AG04449 (cell line): ENCODE data around the gene HOXA5.

ENCODE experiments used
- CTCF ChIA-PET: fragments of 350-600 bp; formaldehyde crosslinking; extraction: SDS; loops from one replicate; lab custom pipeline; 2021; ENCODE audit warnings: antibody characterized with exemption; lab: Yijun Ruan, JAX
- POLR2A ChIA-PET: fragments of 400-600, 350-600 bp; formaldehyde crosslinking; extraction: SDS; loops from one replicate; lab custom pipeline; 2020; ENCODE audit warnings: antibody characterized with exemption, inconsistent platforms; lab: Yijun Ruan, JAX
- DNase-seq: peaks from one replicate; pipeline ENCODE4 v3.0.0-alpha.2; 2010; ENCODE audit warnings: low read depth, low spot score
- H3K4me3 ChIP-seq: 2 replicates; pipeline ENCODE4 v1.5.1; 2011; ENCODE audit warnings: low read depth, mild to moderate bottlenecking, control low read depth, low read length
- CTCF ChIP-seq: IDR thresholded peaks from one replicate; pipeline ENCODE4 v1.5.1; 2011; ENCODE audit warnings: mild to moderate bottlenecking, moderate library complexity, low read length, control low read depth, inconsistent platforms; ENCODE audit not compliant: insufficient read depth; ENCODE audit errors: missing control alignments

HOXA5 gene

GRCh38 chr7:27097686-27098577 is 45.5 kb downstream of the HOXA5 start:
- no peak for DNase-seq
- CTCF ChIA-PET: interaction anchor here (0.9 to 2.6 kb wide), 2 partner anchors 34 to 64 kb away, joined by 3 to 10 read pairs; no protein-coding TSS in a partner anchor
- TF ChIP-seq CTCF: no peak
- POLR2A ChIA-PET: interaction anchor here (0.9 kb wide), 1 partner anchor 36 kb away, joined by 3 read pairs; no protein-coding TSS in a partner anchor
- H3K4me3 ChIP-seq: peak overlapping the region; percentile 48

DNA sequence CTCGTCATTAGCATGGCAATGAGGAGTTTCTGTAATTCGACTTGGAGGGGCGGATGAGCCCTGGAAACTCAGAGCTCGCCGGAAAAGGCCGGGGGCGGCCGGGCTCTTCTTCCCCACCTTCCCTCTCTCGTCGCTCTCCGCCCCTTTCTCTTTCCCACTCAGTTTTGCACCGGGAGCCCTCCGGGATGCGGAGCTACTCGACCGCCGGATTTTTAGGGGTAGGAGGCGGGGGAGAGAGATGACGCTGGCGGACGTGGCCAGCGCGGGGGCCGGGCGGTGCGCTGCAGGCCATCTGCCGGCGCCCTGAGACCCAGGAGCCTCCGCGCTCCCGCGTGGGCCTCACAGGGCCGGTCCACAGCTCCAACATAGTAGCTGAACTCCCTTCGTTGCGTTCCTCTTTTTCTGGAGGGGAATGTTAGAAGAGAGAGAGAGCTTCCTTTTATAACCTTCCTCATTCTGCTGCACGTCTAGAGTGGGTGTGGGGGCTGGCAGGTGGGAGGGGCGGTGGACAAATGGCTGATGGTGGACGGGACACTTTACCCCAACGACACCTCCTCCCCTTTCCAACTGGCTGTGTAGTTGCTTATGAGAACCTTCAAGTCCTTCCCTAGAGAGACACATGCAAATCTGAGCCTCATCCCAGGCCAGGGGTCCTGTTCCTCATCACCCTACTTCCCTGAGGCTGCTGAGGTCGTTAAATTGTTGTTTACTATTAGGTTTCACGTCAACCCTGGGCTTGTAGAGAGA is 46.5 kb downstream of the HOXA5 start:
- no peak for DNase-seq
- POLR2A ChIA-PET: interaction anchor here (0.6 to 1.5 kb wide), 6 partner anchors 9 to 1710 kb away, joined by 3 to 6 read pairs (median 4); partner anchors contain the start of gene HOXA4

GRCh38 chr7:27095897-27096767 is 47.3 kb downstream of the HOXA5 start, which contains the start of gene HOXA1:
Gene HOXA1 (minus strand): TSS chr7:27096000. CDS start chr7:27095912, 88 bp downstream.
- peak within 1 kb of the TSS; percentile 77 for H3K4me3 ChIP-seq
- POLR2A ChIA-PET: interaction anchor here (0.6 to 1.5 kb wide), 7 partner anchors 10 to 1711 kb away, joined by 3 to 6 read pairs (median 4); partner anchors contain the start of gene HOXA4
- DNase-seq: peak; percentile 58

More for the DNA sequence above, 46.5 kb downstream of the HOXA5 start:
- CTCF ChIA-PET: interaction anchor here (0.9 to 2.6 kb wide), 8 partner anchors 12 to 414 kb away, joined by 3 to 10 read pairs (median 3); no protein-coding TSS in a partner anchor
- H3K4me3 ChIP-seq: peak overlapping the region; percentile 77
- TF ChIP-seq CTCF: no peak

GRCh38 chr7:27095050-27095896 is 48.2 kb downstream of the HOXA5 start:
- no peak for TF ChIP-seq CTCF
- H3K4me3 ChIP-seq: peak overlapping the region; percentile 77
- POLR2A ChIA-PET: interaction anchor here (0.9 kb wide), 1 partner anchor 11 kb away, joined by 4 read pairs; no protein-coding TSS in a partner anchor
- CTCF ChIA-PET: interaction anchor here (1.5 to 2.6 kb wide), 2 partner anchors 10 to 66 kb away, joined by 4 to 10 read pairs; no protein-coding TSS in a partner anchor
- no peak for DNase-seq

More at GRCh38 chr7:27095897-27096767, 47.3 kb downstream of the HOXA5 start, which contains the start of gene HOXA1:
- CTCF ChIA-PET: interaction anchor here (0.9 to 2.6 kb wide), 7 partner anchors 13 to 413 kb away, joined by 3 to 10 read pairs (median 3); no protein-coding TSS in a partner anchor
- no peak for TF ChIP-seq CTCF
